H9 (cell line): ENCODE results near the gene KIAA1614. TPM values are rescaled to one million over a fixed set of nuclear protein-coding genes. Genes with fewer than 3 reads are reported as not detected.

Source experiments
- DNase-seq: peaks from one replicate; pipeline ENCODE4 v3.0.0-alpha.2; 2017
- H2AFZ ChIP-seq: one replicate; pipeline ENCODE4 v1.6.1; 2013; ENCODE audit warnings: mild to moderate bottlenecking, low read length, control low read depth, moderate library complexity
- H2AK5ac ChIP-seq: 2 replicates; pipeline ENCODE4 v1.6.1; 2013; ENCODE audit warnings: low read length, control low read depth, mixed read lengths; ENCODE audit not compliant: insufficient read length
- H2BK120ac ChIP-seq: one replicate; pipeline ENCODE4 v1.6.1; 2013; ENCODE audit warnings: low read depth, mild to moderate bottlenecking, low read length, control low read depth, inconsistent platforms; ENCODE audit not compliant: poor library complexity, severe bottlenecking
- H2BK12ac ChIP-seq: 2 replicates; pipeline ENCODE4 v1.6.1; 2013; ENCODE audit warnings: low read length, control low read depth, mixed read lengths, low read depth; ENCODE audit not compliant: insufficient read length
- H2BK15ac ChIP-seq: 2 replicates; pipeline ENCODE4 v1.6.1; 2013; ENCODE audit warnings: low read depth, low read length, control low read depth
- H2BK20ac ChIP-seq: one replicate; pipeline ENCODE4 v1.6.1; 2013; ENCODE audit warnings: low read depth, mild to moderate bottlenecking, low read length, control low read depth, inconsistent platforms; ENCODE audit not compliant: poor library complexity, severe bottlenecking
- H2BK5ac ChIP-seq: 2 replicates; pipeline ENCODE4 v1.6.1; 2013; ENCODE audit warnings: low read length, control low read depth, mixed read lengths; ENCODE audit not compliant: insufficient read length
- H3K14ac ChIP-seq: 2 replicates; pipeline ENCODE4 v1.6.1; 2013; ENCODE audit warnings: low read length, control low read depth; ENCODE audit not compliant: insufficient read depth
- H3K18ac ChIP-seq: 2 replicates; pipeline ENCODE4 v1.6.1; 2013; ENCODE audit warnings: low read depth, mild to moderate bottlenecking, mixed read lengths, low read length, control low read depth; ENCODE audit not compliant: insufficient read length
- H3K23ac ChIP-seq: 2 replicates; pipeline ENCODE4 v1.6.1; 2013; ENCODE audit warnings: low read length, control low read depth, mixed read lengths, low read depth; ENCODE audit not compliant: insufficient read length
- H3K23me2 ChIP-seq: 2 replicates; pipeline ENCODE4 v1.6.1; 2013; ENCODE audit warnings: low read depth, mild to moderate bottlenecking, mixed read lengths, low read length, control low read depth; ENCODE audit not compliant: insufficient read length, poor library complexity, severe bottlenecking
- H3K27ac ChIP-seq: 2 replicates; pipeline ENCODE4 v1.5.1; 2013; ENCODE audit warnings: low read length, control low read depth, mixed read lengths, low read depth; ENCODE audit not compliant: insufficient read length
- H3K27me3 ChIP-seq: 2 replicates; pipeline ENCODE4 v1.6.1; 2013; ENCODE audit warnings: low read length, control low read depth, inconsistent platforms; ENCODE audit not compliant: insufficient read depth
- H3K4ac ChIP-seq: 2 replicates; pipeline ENCODE4 v1.6.1; 2013; ENCODE audit warnings: low read depth, mild to moderate bottlenecking, control low read depth, inconsistent platforms, low read length, moderate library complexity
- H3K4me1 ChIP-seq: 2 replicates; pipeline ENCODE4 v1.6.1; 2013; ENCODE audit warnings: low read length, control low read depth, inconsistent platforms; ENCODE audit not compliant: insufficient read depth
- H3K4me2 ChIP-seq: 2 replicates; pipeline ENCODE4 v1.6.1; 2013; ENCODE audit warnings: low read length, control low read depth, mixed read lengths; ENCODE audit not compliant: insufficient read length, insufficient read depth
- H3K56ac ChIP-seq: 2 replicates; pipeline ENCODE4 v1.6.1; 2013; ENCODE audit warnings: low read depth, mild to moderate bottlenecking, mixed read lengths, low read length, control low read depth; ENCODE audit not compliant: insufficient read length
- H3K79me1 ChIP-seq: 2 replicates; pipeline ENCODE4 v1.6.1; 2013; ENCODE audit warnings: low read depth, mild to moderate bottlenecking, moderate library complexity, low read length, control low read depth, inconsistent platforms; ENCODE audit not compliant: insufficient read depth, poor library complexity, severe bottlenecking
- H3K79me2 ChIP-seq: 2 replicates; pipeline ENCODE4 v1.6.1; 2013; ENCODE audit warnings: low read length, control low read depth, inconsistent platforms; ENCODE audit not compliant: insufficient read depth
- H3K9ac ChIP-seq: 2 replicates; pipeline ENCODE4 v1.6.1; 2013; ENCODE audit warnings: low read length, control low read depth, mixed read lengths; ENCODE audit not compliant: insufficient read length; ENCODE audit errors: extremely low read depth
- H3K9me3 ChIP-seq: one replicate; pipeline ENCODE4 v1.6.1; 2013; ENCODE audit warnings: low read depth, low read length, inconsistent platforms; ENCODE audit not compliant: control insufficient read depth
- H3T11ph ChIP-seq: one replicate; pipeline ENCODE4 v1.6.1; 2013; ENCODE audit warnings: mild to moderate bottlenecking, low read length, control low read depth, inconsistent platforms
- H4K20me1 ChIP-seq: one replicate; pipeline ENCODE4 v1.6.1; 2013; ENCODE audit not compliant: control insufficient read depth, insufficient read length, insufficient read depth
- H4K5ac ChIP-seq: 2 replicates; pipeline ENCODE4 v1.6.1; 2013; ENCODE audit warnings: low read depth, mild to moderate bottlenecking, mixed read lengths, low read length, control low read depth; ENCODE audit not compliant: insufficient read length
- H4K8ac ChIP-seq: replicated peaks from 2 replicates; pipeline ENCODE4 v1.6.1; 2013; ENCODE audit warnings: low read length, control low read depth, mixed read lengths, low read depth; ENCODE audit not compliant: insufficient read length
- H4K91ac ChIP-seq: 2 replicates; pipeline ENCODE4 v1.6.1; 2013; ENCODE audit warnings: low read depth, mild to moderate bottlenecking, moderate library complexity, mixed read lengths, low read length, control low read depth; ENCODE audit not compliant: insufficient read length
- H3K27ac Mint-ChIP-seq, 3 experiments: 2 replicates in 2 of 3; 3 replicates in 1 of 3; pipeline ENCODE4 v1.8.0; 2020 to 2021; ENCODE audit warnings: mixed read lengths in 3 of 3, mild to moderate bottlenecking in 1 of 3, moderate library complexity in 1 of 3
- H3K27me3 Mint-ChIP-seq: 2 replicates; pipeline ENCODE4 v1.8.0; 2021; ENCODE audit warnings: low read depth, mild to moderate bottlenecking, moderate library complexity, mixed read lengths
- H3K36me3 Mint-ChIP-seq, 3 experiments: 2 replicates in 2 of 3; 3 replicates in 1 of 3; pipeline ENCODE4 v1.8.0; 2020 to 2021; ENCODE audit warnings: low read depth in 3 of 3, mixed read lengths in 3 of 3; ENCODE audit not compliant: insufficient read depth in 1 of 3
- H3K4me1 Mint-ChIP-seq, 2 experiments: 2 replicates each; pipeline ENCODE4 v1.8.0; 2020; ENCODE audit warnings: mixed read lengths in 2 of 2
- H3K4me3 Mint-ChIP-seq, 2 experiments: 2 replicates in 1 of 2; 3 replicates in 1 of 2; pipeline ENCODE4 v1.8.0; 2020 to 2021; ENCODE audit warnings: mild to moderate bottlenecking in 2 of 2, mixed read lengths in 2 of 2, moderate library complexity in 1 of 2
- H3K9me3 Mint-ChIP-seq, 2 experiments: 2 replicates in 1 of 2; 3 replicates in 1 of 2; pipeline ENCODE4 v1.8.0; 2020; ENCODE audit warnings: mild to moderate bottlenecking in 2 of 2, mixed read lengths in 2 of 2, moderate library complexity in 1 of 2
- WGBS: extraction: QIAGEN DNeasy Blood & Tissue Kit; methylation state at CpG from one replicate; pipeline ENCODE4 v1.1.7; 2013; ENCODE audit warnings: missing lambda C conversion rate, low lambda C conversion rate, mixed read lengths; ENCODE audit not compliant: insufficient read length; ENCODE audit errors: extremely low coverage; 5-methylcytosine and 5-hydroxymethylcytosine counted together
- total RNA-seq: library from RNA; stranded (reverse); gene quantifications from 2 replicates; pipeline ENCODE4 v1.2.1, GENCODE V29; 2021
- TF ChIP-seq, protein P1 (sequence below): fragments of 200-600 bp; sonication (generic); conservative IDR thresholded peaks from 3 replicates; pipeline ENCODE4 v1.8.0; 2021; ENCODE audit warnings: antibody characterized with exemption, mild to moderate bottlenecking

Gene KIAA1614
- total RNA-seq, 1 experiment from 2014 or later, result 1.3 TPM

- peaks cover 0 to 5% (median 0%) of the 10 kb centered on the region in 3 experiments; a peak in 2 of 7 replicates for H3K36me3 Mint-ChIP-seq
- no peak for DNase-seq
- Histone ChIP-seq H2AFZ (no peak overlapping the region), H3K79me1 (no peaks in the 10 kb centered on the region), H3K9ac (no peak overlapping the region), H2AK5ac (no peak overlapping the region), H3K23ac (no peak overlapping the region), H3T11ph (no peak overlapping the region), H4K20me1 (no peaks in the 10 kb centered on the region), H3K27me3 (no peaks in the 10 kb centered on the region), H3K9me3 (no peaks in the 10 kb centered on the region), H4K91ac (no peak overlapping the region), H3K4me2 (no peak overlapping the region), H4K8ac (no peak overlapping the region), H3K4ac (no peak overlapping the region), H2BK5ac (no peak overlapping the region), H3K27ac (no peak overlapping the region), H3K18ac (no peak overlapping the region), H2BK20ac (no peak overlapping the region), H3K14ac (no peak overlapping the region), H3K23me2 (peaks cover 4% of the 10 kb centered on the region), H3K4me1 (peaks cover 6% of the 10 kb centered on the region; the same call in 1 of the 2 replicates), H3K56ac (no peak overlapping the region), H2BK120ac (no peak overlapping the region), H3K79me2 (no peaks in the 10 kb centered on the region), H2BK15ac (no peak overlapping the region), H2BK12ac (no peak overlapping the region), H4K5ac (no peak overlapping the region)
- H3K9me3 Mint-ChIP-seq, result no peaks in the 10 kb centered on the region
- H3K4me1 Mint-ChIP-seq, result peaks cover 31 to 48% of the 10 kb centered on the region in 2 experiments
- H3K27ac Mint-ChIP-seq, result no peak overlapping the region
- H3K27me3 Mint-ChIP-seq, result peaks cover 8% of the 10 kb centered on the region
- no CpG with 5 or more reads among the region's 10 CpGs for WGBS
- H3K4me3 Mint-ChIP-seq, result no peak overlapping the region
- TF ChIP-seq, protein P1, sequence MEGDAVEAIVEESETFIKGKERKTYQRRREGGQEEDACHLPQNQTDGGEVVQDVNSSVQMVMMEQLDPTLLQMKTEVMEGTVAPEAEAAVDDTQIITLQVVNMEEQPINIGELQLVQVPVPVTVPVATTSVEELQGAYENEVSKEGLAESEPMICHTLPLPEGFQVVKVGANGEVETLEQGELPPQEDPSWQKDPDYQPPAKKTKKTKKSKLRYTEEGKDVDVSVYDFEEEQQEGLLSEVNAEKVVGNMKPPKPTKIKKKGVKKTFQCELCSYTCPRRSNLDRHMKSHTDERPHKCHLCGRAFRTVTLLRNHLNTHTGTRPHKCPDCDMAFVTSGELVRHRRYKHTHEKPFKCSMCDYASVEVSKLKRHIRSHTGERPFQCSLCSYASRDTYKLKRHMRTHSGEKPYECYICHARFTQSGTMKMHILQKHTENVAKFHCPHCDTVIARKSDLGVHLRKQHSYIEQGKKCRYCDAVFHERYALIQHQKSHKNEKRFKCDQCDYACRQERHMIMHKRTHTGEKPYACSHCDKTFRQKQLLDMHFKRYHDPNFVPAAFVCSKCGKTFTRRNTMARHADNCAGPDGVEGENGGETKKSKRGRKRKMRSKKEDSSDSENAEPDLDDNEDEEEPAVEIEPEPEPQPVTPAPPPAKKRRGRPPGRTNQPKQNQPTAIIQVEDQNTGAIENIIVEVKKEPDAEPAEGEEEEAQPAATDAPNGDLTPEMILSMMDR, result no peak
Observed at GRCh38 chr1:180918519-180918918, 5.8 kb downstream of the KIAA1614 start.
